ENCODE data around the gene LRRC3B. TPM values are rescaled to one million over a fixed set of nuclear protein-coding genes. Genes with fewer than 3 reads are reported as not detected.
A peak's percentile ranks its signal among the peaks of the same experiment; 100 is the strongest.

LRRC3B gene
- total RNA-seq, 4 donors from 2014 or later, result 0.31 to 3.1 (median 1.7) TPM

DNA sequence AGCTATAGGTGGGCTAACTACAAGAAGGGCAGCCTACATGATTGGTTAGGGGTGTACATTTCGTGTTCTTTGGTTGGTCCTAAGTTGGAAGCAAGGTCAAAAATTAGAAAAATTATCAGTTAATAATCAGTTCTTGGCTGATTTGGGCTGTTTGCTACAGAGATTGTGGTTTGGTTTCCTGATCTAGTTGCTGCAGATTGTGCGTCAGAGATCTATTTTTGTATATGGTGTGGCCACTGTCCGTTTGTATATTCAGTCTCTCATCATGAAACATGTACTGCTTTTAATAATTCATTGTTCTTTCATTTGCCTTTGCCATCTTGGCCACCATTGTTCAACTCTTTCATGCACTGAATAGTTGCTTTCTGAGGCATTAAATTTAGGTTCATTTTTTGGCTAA, 80.9 kb downstream of the LRRC3B start:
- TF ChIP-seq, protein P1, sequence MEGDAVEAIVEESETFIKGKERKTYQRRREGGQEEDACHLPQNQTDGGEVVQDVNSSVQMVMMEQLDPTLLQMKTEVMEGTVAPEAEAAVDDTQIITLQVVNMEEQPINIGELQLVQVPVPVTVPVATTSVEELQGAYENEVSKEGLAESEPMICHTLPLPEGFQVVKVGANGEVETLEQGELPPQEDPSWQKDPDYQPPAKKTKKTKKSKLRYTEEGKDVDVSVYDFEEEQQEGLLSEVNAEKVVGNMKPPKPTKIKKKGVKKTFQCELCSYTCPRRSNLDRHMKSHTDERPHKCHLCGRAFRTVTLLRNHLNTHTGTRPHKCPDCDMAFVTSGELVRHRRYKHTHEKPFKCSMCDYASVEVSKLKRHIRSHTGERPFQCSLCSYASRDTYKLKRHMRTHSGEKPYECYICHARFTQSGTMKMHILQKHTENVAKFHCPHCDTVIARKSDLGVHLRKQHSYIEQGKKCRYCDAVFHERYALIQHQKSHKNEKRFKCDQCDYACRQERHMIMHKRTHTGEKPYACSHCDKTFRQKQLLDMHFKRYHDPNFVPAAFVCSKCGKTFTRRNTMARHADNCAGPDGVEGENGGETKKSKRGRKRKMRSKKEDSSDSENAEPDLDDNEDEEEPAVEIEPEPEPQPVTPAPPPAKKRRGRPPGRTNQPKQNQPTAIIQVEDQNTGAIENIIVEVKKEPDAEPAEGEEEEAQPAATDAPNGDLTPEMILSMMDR (IDR thresholded peaks at IDR 0.05), result no peak
- no peak for ATAC-seq
- Histone ChIP-seq H3K27me3 (no peaks in the 10 kb centered on the region), H3K9me3 (no peaks in the 10 kb centered on the region), H3K4me3 (no peak overlapping the region), H3K27ac (no peak overlapping the region), H3K4me1 (no peaks in the 10 kb centered on the region), H3K36me3 (no peaks in the 10 kb centered on the region)
- 69 to 85% methylated on average over 3 of the region's 3 CpGs for WGBS, 2 donors (ENCODE audit: low coverage in 1 of 2)

DNA sequence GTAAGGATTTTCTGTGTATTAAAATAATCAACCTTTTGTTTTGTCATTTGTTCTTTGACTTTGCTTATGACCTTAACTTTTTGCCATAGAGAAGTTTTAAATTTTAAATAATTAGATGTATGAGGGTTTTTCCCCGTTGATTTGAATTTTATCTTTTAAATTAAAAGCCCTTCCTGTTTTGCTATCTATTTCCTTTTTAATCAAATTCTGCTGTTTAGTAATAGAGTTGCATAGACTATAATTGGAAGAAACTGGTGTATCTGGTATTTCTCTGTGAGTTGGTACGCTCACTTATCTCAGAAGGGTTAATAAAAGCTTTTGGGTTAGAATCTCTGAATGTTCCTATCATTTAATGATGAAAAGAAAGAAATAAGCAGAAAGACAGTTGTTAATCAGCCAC, 82.2 kb downstream of the LRRC3B start:
- 78 to 79% methylated on average over 2 of the region's 2 CpGs for WGBS, 2 donors (ENCODE audit: low coverage in 1 of 2)
- Histone ChIP-seq H3K4me1 (no peaks in the 10 kb centered on the region), H3K4me3 (no peak overlapping the region), H3K9me3 (no peaks in the 10 kb centered on the region), H3K27me3 (no peaks in the 10 kb centered on the region), H3K36me3 (no peaks in the 10 kb centered on the region), H3K27ac (no peak overlapping the region)
- no peak for ATAC-seq
- TF ChIP-seq POLR2AphosphoS5 (IDR thresholded peaks at IDR 0.05), result no peak
- TF ChIP-seq POLR2A (IDR thresholded peaks at IDR 0.05), result no peak

DNA sequence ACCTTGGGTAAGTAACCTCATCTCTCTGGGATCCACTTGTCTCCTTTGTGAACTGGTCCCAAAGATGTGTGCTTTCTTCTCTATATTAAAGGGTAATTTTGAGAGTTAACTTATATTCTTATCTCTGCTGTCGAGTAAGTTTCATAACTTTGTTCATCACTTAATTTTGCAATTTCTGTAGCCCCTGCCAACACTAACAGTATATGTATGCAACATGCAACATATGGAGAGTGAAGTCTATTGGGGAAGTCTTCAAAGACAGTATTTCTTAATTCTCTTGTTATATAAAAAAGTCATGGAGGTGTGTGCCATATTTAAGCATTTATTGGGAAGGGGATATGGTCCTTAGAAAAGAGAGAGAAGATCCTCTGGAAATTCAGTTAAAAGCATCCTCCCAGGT, 85.9 kb downstream of the LRRC3B start:
- Histone ChIP-seq H3K4me1 (peaks cover 0 to 4% (median 0%) of the 10 kb centered on the region in 3 donors), H3K9me3 (no peaks in the 10 kb centered on the region), H3K27ac (no peak overlapping the region), H3K4me3 (no peak overlapping the region), H3K36me3 (no peaks in the 10 kb centered on the region), H3K27me3 (no peaks in the 10 kb centered on the region)
- WGBS, 2 donors (ENCODE audit: low coverage in 1 of 2), result 67 to 83% methylated on average over 1 of the region's 1 CpG
- TF ChIP-seq, protein P1 (IDR thresholded peaks at IDR 0.05), result no peak
- no peak for TF ChIP-seq EP300 (IDR thresholded peaks at IDR 0.05)
- TF ChIP-seq POLR2A (IDR thresholded peaks at IDR 0.05), result no peak
- no peak for TF ChIP-seq POLR2AphosphoS5 (IDR thresholded peaks at IDR 0.05)
- ATAC-seq, result no peak

DNA sequence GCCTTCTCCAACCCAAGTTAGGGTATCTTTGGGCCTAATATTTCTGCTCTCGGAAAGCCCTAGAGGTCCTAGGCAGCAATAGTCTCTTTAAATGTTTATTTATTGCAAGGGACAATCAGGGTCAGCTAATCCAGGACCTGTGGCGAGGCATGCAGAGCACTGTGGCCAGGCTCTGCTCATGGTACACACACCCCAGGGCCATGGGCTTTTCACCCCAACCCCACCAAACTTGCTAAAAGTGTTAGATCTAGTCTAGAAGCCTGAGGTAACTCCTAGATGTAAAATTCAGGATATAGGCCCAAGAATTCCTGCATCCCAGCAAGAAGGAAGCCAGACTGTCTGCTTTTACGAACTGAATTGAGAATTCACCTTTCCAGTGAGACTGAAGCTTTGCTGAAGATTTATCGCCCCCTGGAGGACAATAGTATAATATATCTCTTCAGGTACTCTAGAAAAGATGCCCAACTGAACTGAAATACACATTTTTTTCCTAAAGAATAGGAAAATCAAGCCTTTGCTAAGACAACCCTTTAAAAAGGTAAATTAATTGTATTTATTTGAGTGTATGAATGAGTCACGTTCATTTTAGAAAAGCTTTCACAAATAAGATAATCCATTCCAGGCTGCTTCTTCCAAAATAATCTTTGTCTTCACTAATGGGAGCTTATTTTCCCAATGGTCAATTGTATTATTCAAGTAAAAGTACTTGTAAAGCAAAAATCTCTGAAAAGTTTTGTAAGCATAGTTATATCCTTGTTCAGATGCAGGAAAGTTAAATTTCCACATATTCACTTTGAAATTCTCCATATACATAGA, 89.8 kb downstream of the LRRC3B start:
- Histone ChIP-seq H3K27ac (peak overlapping the region in 1 of 4 donors; percentile 14), H3K27me3 (no peaks in the 10 kb centered on the region), H3K9me3 (no peaks in the 10 kb centered on the region), H3K4me3 (no peak overlapping the region), H3K36me3 (no peaks in the 10 kb centered on the region), H3K4me1 (peaks cover 0 to 4% (median 0%) of the 10 kb centered on the region in 3 donors)
- peak; percentile 51 for ATAC-seq
- TF ChIP-seq, protein P1 (IDR thresholded peaks at IDR 0.05), result peak; percentile 48 to 70 (median 69)
- no peak for TF ChIP-seq POLR2A (IDR thresholded peaks at IDR 0.05)
- 10 to 25% methylated on average over 3 to 4 of the region's 5 CpGs for WGBS, 2 donors (ENCODE audit: low coverage in 1 of 2)

DNA sequence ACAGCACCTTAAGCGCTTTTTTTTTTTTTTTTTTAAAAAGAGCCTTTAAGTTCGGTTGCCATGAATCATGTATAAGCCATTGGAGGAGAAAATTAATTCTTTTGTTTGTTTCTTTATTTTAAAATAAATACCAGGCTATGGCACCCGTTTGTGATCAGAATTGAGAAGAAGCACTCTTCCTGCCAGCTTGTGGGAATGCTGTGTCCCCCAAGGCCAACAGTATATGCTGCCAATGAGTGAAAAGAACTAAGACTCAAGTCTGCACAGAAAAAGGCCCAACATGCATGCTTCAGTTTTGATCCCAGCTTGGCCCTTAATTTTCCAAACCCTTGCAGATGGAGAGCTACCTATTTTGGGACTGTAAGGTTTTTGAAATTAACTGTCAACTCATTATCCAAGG, 90.5 kb downstream of the LRRC3B start:
- Histone ChIP-seq H3K27ac (peak overlapping the region in 1 of 4 donors; percentile 14), H3K4me3 (no peak overlapping the region), H3K9me3 (no peaks in the 10 kb centered on the region), H3K27me3 (no peaks in the 10 kb centered on the region), H3K4me1 (peaks cover 0 to 4% (median 0%) of the 10 kb centered on the region in 3 donors), H3K36me3 (no peaks in the 10 kb centered on the region)
- 73 to 74% methylated on average over 3 of the region's 3 CpGs for WGBS, 2 donors (ENCODE audit: low coverage in 1 of 2)
- no peak for ATAC-seq
- TF ChIP-seq POLR2A (IDR thresholded peaks at IDR 0.05) (no peak), EP300 (IDR thresholded peaks at IDR 0.05) (no peak), POLR2AphosphoS5 (IDR thresholded peaks at IDR 0.05) (no peak)
- TF ChIP-seq, protein P1 (IDR thresholded peaks at IDR 0.05), result no peak
